Smooth muscle cell (in vitro differentiated cells): ENCODE results near the gene CNOT3. TPM values are rescaled to one million over a fixed set of nuclear protein-coding genes. Genes with fewer than 3 reads are reported as not detected.

ENCODE experiments used
- DNase-seq: peaks from one replicate; lab custom pipeline; 2025; ENCODE audit not compliant: unreplicated experiment; lab: John Stamatoyannopoulos, UW
- H2AFZ ChIP-seq: fragments of 200-600 bp; sonication (generic); 2 replicates; pipeline ENCODE4 v1.6.0; 2016; ENCODE audit warnings: antibody characterized with exemption, low read depth, mild to moderate bottlenecking
- H3F3A ChIP-seq: fragments of 200-600 bp; sonication (generic); 2 replicates; pipeline ENCODE4 v1.6.0; 2017; ENCODE audit warnings: antibody characterized with exemption, low read depth
- H3K27ac ChIP-seq: fragments of 200-600 bp; sonication (generic); 2 replicates; pipeline ENCODE4 v1.5.1; 2016; ENCODE audit warnings: low read depth, mild to moderate bottlenecking
- H3K27me3 ChIP-seq: fragments of 200-600 bp; sonication (generic); 2 replicates; pipeline ENCODE4 v1.6.1; 2016; ENCODE audit warnings: low read depth, mild to moderate bottlenecking
- H3K36me3 ChIP-seq: fragments of 200-600 bp; sonication (generic); 2 replicates; pipeline ENCODE4 v1.5.1; 2016; ENCODE audit warnings: low read depth
- H3K4me1 ChIP-seq: fragments of 200-600 bp; sonication (generic); 2 replicates; pipeline ENCODE4 v1.5.1; 2016; ENCODE audit warnings: low read depth
- H3K4me2 ChIP-seq: fragments of 200-600 bp; sonication (generic); 2 replicates; pipeline ENCODE4 v1.6.0; 2016; ENCODE audit warnings: mild to moderate bottlenecking
- H3K4me3 ChIP-seq: fragments of 200-600 bp; sonication (generic); 2 replicates; pipeline ENCODE4 v1.5.1; 2016; ENCODE audit warnings: mild to moderate bottlenecking
- H3K79me2 ChIP-seq: fragments of 200-600 bp; sonication (generic); 2 replicates; pipeline ENCODE4 v1.6.0; 2016; ENCODE audit warnings: low read depth, mild to moderate bottlenecking
- H3K9ac ChIP-seq: fragments of 200-600 bp; sonication (generic); 2 replicates; pipeline ENCODE4 v1.6.0; 2016; ENCODE audit warnings: low read depth
- H3K9me3 ChIP-seq: fragments of 200-600 bp; sonication (generic); replicated peaks from 2 replicates; pipeline ENCODE4 v1.5.1; 2016; ENCODE audit warnings: low read depth
- H4K20me1 ChIP-seq: fragments of 200-600 bp; sonication (generic); 2 replicates; pipeline ENCODE4 v1.6.0; 2016; ENCODE audit warnings: low read depth
- CTCF ChIP-seq: fragments of 200-600 bp; sonication (generic); IDR thresholded peaks from 2 replicates; pipeline ENCODE4 v1.5.1; 2017; ENCODE audit warnings: borderline replicate concordance, mild to moderate bottlenecking, antibody characterized with exemption; ENCODE audit not compliant: insufficient read depth, poor library complexity, severe bottlenecking
- WGBS: methylation state at CpG from one replicate; pipeline ENCODE4 v1.1.7; 2016; ENCODE audit warnings: low lambda C conversion rate; 5-methylcytosine and 5-hydroxymethylcytosine counted together
- polyA plus RNA-seq: library from polyadenylated mRNA; unstranded; fragments of >200 nt; fragmentation: Nextera tagmentation; extraction: Ambion mirVana; gene quantifications from 2 replicates; pipeline ENCODE4 v1.2.1, GENCODE V29; 2016
- total RNA-seq: library from RNA; depleted of rRNA; stranded (reverse); fragments of >200 nt; gene quantifications from 2 replicates; pipeline ENCODE4 v1.2.3, GENCODE V29; 2014

CNOT3 gene
- total and polyA plus RNA-seq, 2 experiments from 2014 or later: 12.4 to 31.4 TPM

GRCh38 chr19:54106716-54107115 is 30.8 kb upstream of the CNOT3 start:
- Histone ChIP-seq H3K36me3 (no peaks in the 10 kb centered on the region), H3K79me2 (peaks cover 19% of the 10 kb centered on the region), H2AFZ (no peak overlapping the region), H3K27me3 (no peaks in the 10 kb centered on the region), H3K4me1 (no peaks in the 10 kb centered on the region), H4K20me1 (no peaks in the 10 kb centered on the region), H3K4me3 (no peak overlapping the region), H3F3A (no peaks in the 10 kb centered on the region), H3K27ac (no peak overlapping the region), H3K9me3 (no peaks in the 10 kb centered on the region), H3K9ac (no peak overlapping the region), H3K4me2 (no peak overlapping the region)
- 96% methylated on average over 15 of the region's 15 CpGs for WGBS
- no peak for TF ChIP-seq CTCF
- DNase-seq: no peak

GRCh38 chr19:54107876-54108490 is 29.6 kb upstream of the CNOT3 start:
- H3K4me3 ChIP-seq: no peak overlapping the region
- no peaks in the 10 kb centered on the region for H3K36me3 ChIP-seq
- no peak overlapping the region for H2AFZ ChIP-seq
- peaks cover 16% of the 10 kb centered on the region for H3K79me2 ChIP-seq
- H3K4me1 ChIP-seq: no peaks in the 10 kb centered on the region
- no peaks in the 10 kb centered on the region for H3F3A ChIP-seq
- no peak overlapping the region for H3K27ac ChIP-seq
- WGBS: 96% methylated on average over 19 of the region's 21 CpGs
- H3K4me2 ChIP-seq: no peak overlapping the region
- no peaks in the 10 kb centered on the region for H3K9me3 ChIP-seq
- no peaks in the 10 kb centered on the region for H3K27me3 ChIP-seq
- TF ChIP-seq CTCF: no peak
- no peaks in the 10 kb centered on the region for H4K20me1 ChIP-seq
- DNase-seq: no peak
- no peak overlapping the region for H3K9ac ChIP-seq

DNA sequence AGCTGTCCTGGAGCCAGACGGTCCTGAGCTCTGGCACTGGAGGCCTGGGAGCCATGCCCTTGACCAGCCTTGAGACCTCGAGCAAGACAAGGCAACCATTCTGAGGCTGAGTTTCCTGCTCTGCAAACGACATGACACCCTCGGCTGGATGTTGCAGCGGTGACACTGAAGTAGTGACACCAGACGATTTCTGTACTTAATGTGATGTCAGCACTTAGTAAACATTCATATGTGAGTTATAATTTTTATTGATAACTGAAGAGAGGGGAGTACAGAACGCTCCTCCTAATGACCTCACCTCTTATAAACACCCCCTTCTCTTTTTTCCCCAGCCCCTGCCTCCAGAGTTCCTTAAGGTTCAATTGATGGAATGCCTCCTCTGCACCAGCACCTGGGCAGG is 29.1 kb upstream of the CNOT3 start:
- no peak overlapping the region for H3K4me2 ChIP-seq
- no peak overlapping the region for H3K9ac ChIP-seq
- no peak overlapping the region for H3K4me3 ChIP-seq
- no peaks in the 10 kb centered on the region for H3K27me3 ChIP-seq
- H3K36me3 ChIP-seq: no peaks in the 10 kb centered on the region
- H3K27ac ChIP-seq: no peak overlapping the region
- no peak for DNase-seq
- no peak for TF ChIP-seq CTCF
- no peak overlapping the region for H2AFZ ChIP-seq
- H4K20me1 ChIP-seq: no peaks in the 10 kb centered on the region
- H3K4me1 ChIP-seq: no peaks in the 10 kb centered on the region
- no peaks in the 10 kb centered on the region for H3K9me3 ChIP-seq
- H3F3A ChIP-seq: no peaks in the 10 kb centered on the region
- WGBS: 95% methylated on average over 7 of the region's 7 CpGs
- peaks cover 12% of the 10 kb centered on the region for H3K79me2 ChIP-seq

DNA sequence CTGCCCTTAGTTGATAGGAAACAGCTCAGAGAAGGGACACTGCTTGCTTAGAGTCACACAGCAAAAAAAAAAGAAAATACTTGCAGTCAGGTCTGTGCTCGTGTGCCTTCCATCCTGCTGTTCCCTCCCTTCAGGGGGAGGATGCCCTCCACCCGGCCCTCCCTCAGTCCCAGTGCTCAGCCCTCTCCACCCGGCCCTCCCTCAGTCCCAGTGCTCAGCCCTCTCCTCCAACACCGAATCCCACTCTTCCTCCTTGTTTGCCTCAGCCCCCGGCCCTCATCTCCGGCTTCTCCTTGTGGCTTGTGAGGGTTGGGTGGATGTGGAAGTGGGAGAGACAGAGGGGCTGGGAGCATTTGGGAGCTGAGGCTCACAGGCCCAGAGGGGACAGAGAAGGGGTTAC is 27.9 kb upstream of the CNOT3 start:
- Histone ChIP-seq H3K4me3 (no peak overlapping the region), H3F3A (no peaks in the 10 kb centered on the region), H3K27me3 (no peaks in the 10 kb centered on the region), H3K9me3 (no peaks in the 10 kb centered on the region), H3K4me2 (no peak overlapping the region), H3K4me1 (peaks cover 5% of the 10 kb centered on the region), H3K36me3 (no peaks in the 10 kb centered on the region), H3K79me2 (peaks cover 12% of the 10 kb centered on the region), H4K20me1 (no peaks in the 10 kb centered on the region), H3K27ac (no peak overlapping the region), H2AFZ (no peak overlapping the region), H3K9ac (no peak overlapping the region)
- 94% methylated on average over 4 of the region's 6 CpGs for WGBS
- DNase-seq: no peak
- TF ChIP-seq CTCF: no peak
